H1 (cell line): ENCODE measurements around the gene FBXO30. TPM values are rescaled to one million over a fixed set of nuclear protein-coding genes. Genes with fewer than 3 reads are reported as not detected.

ENCODE experiments used
- CTCF ChIA-PET: fragments of 300-600 bp; sonication (Branson Sonifier 250); formaldehyde crosslinking; loops from one replicate; lab custom pipeline; 2021; ENCODE audit not compliant: partially characterized antibody; lab: Charles Lee
- POLR2A ChIA-PET: fragments of 300-600 bp; sonication (Branson Sonifier 250); formaldehyde crosslinking; loops from one replicate; lab custom pipeline; 2021; ENCODE audit warnings: inconsistent platforms; ENCODE audit not compliant: partially characterized antibody; lab: Charles Lee
- DNase-seq, 2 experiments: peaks; one replicate each; pipeline versions ENCODE4 v3.0.0 to v3.0.0-alpha.2; 2010 to 2022; ENCODE audit warnings: low spot score in 2 of 2, low read depth in 1 of 2, mixed read lengths in 1 of 2
- FAIRE-seq: peaks from 2 replicates; lab custom pipeline; 2011; peaks lifted over from hg19 to GRCh38; lab: Jason Lieb, UNC
- H2AFZ ChIP-seq: 2 replicates; pipeline ENCODE4 v1.8.1; 2012; ENCODE audit warnings: low read length, inconsistent platforms
- H2AK5ac ChIP-seq: 2 replicates; pipeline ENCODE4 v1.6.1; 2013; ENCODE audit warnings: low read depth, low read length
- H2BK120ac ChIP-seq: replicated peaks from 2 replicates; pipeline ENCODE3; 2013; ENCODE audit warnings: low read depth, low read length, inconsistent platforms
- H2BK12ac ChIP-seq: 2 replicates; pipeline ENCODE4 v1.6.1; 2013; ENCODE audit warnings: low read depth, low read length
- H2BK15ac ChIP-seq: 2 replicates; pipeline ENCODE4 v1.6.1; 2013; ENCODE audit warnings: low read length
- H2BK20ac ChIP-seq: 2 replicates; pipeline ENCODE4 v1.6.1; 2013; ENCODE audit warnings: low read length
- H2BK5ac ChIP-seq: 2 replicates; pipeline ENCODE4 v1.6.1; 2013; ENCODE audit warnings: low read depth, low read length
- H3K14ac ChIP-seq: 2 replicates; pipeline ENCODE4 v1.6.1; 2013; ENCODE audit warnings: inconsistent platforms; ENCODE audit not compliant: insufficient read length
- H3K18ac ChIP-seq: 2 replicates; pipeline ENCODE4 v1.6.1; 2013; ENCODE audit warnings: low read length; ENCODE audit errors: extremely low read depth
- H3K23ac ChIP-seq: 2 replicates; pipeline ENCODE4 v1.6.1; 2013; ENCODE audit warnings: inconsistent platforms; ENCODE audit not compliant: insufficient read length
- H3K23me2 ChIP-seq: 2 replicates; pipeline ENCODE4 v1.6.1; 2013; ENCODE audit warnings: low read depth, low read length
- H3K27ac ChIP-seq: 2 replicates; pipeline ENCODE4 v1.6.1; 2011; ENCODE audit warnings: low read depth, low read length, inconsistent platforms
- H3K27me3 ChIP-seq, 4 experiments: replicated peaks in 1 of 4; 1 replicate in 1 of 4; 2 replicates in 3 of 4; pipeline versions ENCODE4 v1.6.1 to v1.8.1; 2011 to 2013; ENCODE audit warnings: low read length in 3 of 4, mild to moderate bottlenecking in 3 of 4, inconsistent platforms in 2 of 4, mixed read lengths in 2 of 4, moderate library complexity in 1 of 4; ENCODE audit not compliant: control insufficient read depth in 3 of 4, insufficient read depth in 3 of 4; ENCODE audit errors: extremely low read depth in 1 of 4
- H3K36me3 ChIP-seq, 4 experiments: 2 replicates each; pipeline versions ENCODE4 v1.6.1 to v1.8.1; 2011 to 2013; ENCODE audit warnings: mild to moderate bottlenecking in 4 of 4, low read length in 3 of 4, moderate library complexity in 2 of 4, control low read depth in 1 of 4, inconsistent platforms in 1 of 4; ENCODE audit not compliant: insufficient read depth in 4 of 4, control insufficient read depth in 2 of 4
- H3K4ac ChIP-seq: replicated peaks from 2 replicates; pipeline ENCODE3; 2013; ENCODE audit warnings: low read length, low read depth, mixed read lengths, inconsistent platforms; ENCODE audit not compliant: insufficient read length
- H3K4me1 ChIP-seq, 4 experiments: replicated peaks in 1 of 4; 1 replicate in 1 of 4; 2 replicates in 3 of 4; pipeline versions ENCODE4 v1.6.1 to v1.8.1; 2011 to 2013; ENCODE audit warnings: low read length in 3 of 4, inconsistent platforms in 2 of 4, mixed read lengths in 1 of 4; ENCODE audit not compliant: insufficient read depth in 4 of 4, control insufficient read depth in 3 of 4
- H3K4me2 ChIP-seq, 2 experiments: 2 replicates each; pipeline versions ENCODE4 v1.6.1 to v1.8.1; 2011 to 2013; ENCODE audit warnings: low read depth in 2 of 2, low read length in 2 of 2, control low read depth in 1 of 2, inconsistent platforms in 1 of 2, mild to moderate bottlenecking in 1 of 2; ENCODE audit not compliant: insufficient read depth in 1 of 2
- H3K4me3 ChIP-seq, 4 experiments: fragments of 200-600, 300-600 bp in 1 of 4; sonication (generic), shearing (Covaris generic), sonication (Bioruptor Twin) in 1 of 4; 2 replicates each; pipeline versions ENCODE4 v1.5.1 to v1.8.1; 2011 to 2016; ENCODE audit warnings: low read length in 4 of 4, low read depth in 3 of 4, control low read depth in 2 of 4, inconsistent platforms in 2 of 4, mild to moderate bottlenecking in 2 of 4, mixed read lengths in 1 of 4, moderate library complexity in 1 of 4; ENCODE audit not compliant: insufficient read depth in 2 of 4; ENCODE audit errors: extremely low read depth in 1 of 4
- H3K56ac ChIP-seq: replicated peaks from 2 replicates; pipeline ENCODE3; 2013; ENCODE audit warnings: low read depth, mild to moderate bottlenecking, mixed read lengths, low read length, inconsistent platforms; ENCODE audit not compliant: insufficient read length
- H3K79me1 ChIP-seq: 2 replicates; pipeline ENCODE4 v1.6.1; 2013; ENCODE audit warnings: low read depth, low read length, control low read depth
- H3K79me2 ChIP-seq, 2 experiments: 2 replicates each; pipeline versions ENCODE4 v1.6.1 to v1.8.1; 2012 to 2013; ENCODE audit warnings: low read length in 2 of 2, mild to moderate bottlenecking in 2 of 2, inconsistent platforms in 1 of 2; ENCODE audit not compliant: insufficient read depth in 2 of 2, control insufficient read depth in 1 of 2
- H3K9ac ChIP-seq, 4 experiments: replicated peaks in 1 of 4; 1 replicate in 1 of 4; 2 replicates in 3 of 4; pipeline versions ENCODE4 v1.6.1 to v1.8.1; 2011 to 2013; ENCODE audit warnings: low read depth in 3 of 4, low read length in 3 of 4, control low read depth in 2 of 4, mild to moderate bottlenecking in 2 of 4, moderate library complexity in 2 of 4, inconsistent platforms in 1 of 4; ENCODE audit errors: extremely low read depth in 1 of 4
- H3K9me3 ChIP-seq, 2 experiments: 2 replicates each; pipeline versions ENCODE4 v1.6.1 to v1.8.1; 2012 to 2013; ENCODE audit warnings: mild to moderate bottlenecking in 2 of 2, moderate library complexity in 2 of 2, control low read depth in 1 of 2, inconsistent platforms in 1 of 2, low read depth in 1 of 2, low read length in 1 of 2, mixed read lengths in 1 of 2; ENCODE audit not compliant: insufficient read depth in 2 of 2
- H4K20me1 ChIP-seq, 2 experiments: replicated peaks in 1 of 2; 2 replicates each; pipeline versions ENCODE3 to v1.8.1; 2011 to 2013; ENCODE audit warnings: inconsistent platforms in 2 of 2, low read length in 2 of 2, mild to moderate bottlenecking in 1 of 2; ENCODE audit not compliant: insufficient read depth in 2 of 2, control insufficient read depth in 1 of 2
- H4K5ac ChIP-seq: 2 replicates; pipeline ENCODE4 v1.6.1; 2013; ENCODE audit warnings: low read length, low read depth, mixed read lengths, inconsistent platforms; ENCODE audit not compliant: insufficient read length
- H4K8ac ChIP-seq: 2 replicates; pipeline ENCODE4 v1.8.0; 2013; ENCODE audit warnings: mild to moderate bottlenecking, moderate library complexity, low read length, inconsistent platforms; ENCODE audit not compliant: insufficient read depth; ENCODE audit errors: extremely low read depth
- H4K91ac ChIP-seq: replicated peaks from 2 replicates; pipeline ENCODE3; 2013; ENCODE audit warnings: low read length, mixed read lengths, inconsistent platforms; ENCODE audit not compliant: insufficient read length
- CBX5 ChIP-seq: fragments of 300-800, 300-1000 bp; sonication (generic); IDR thresholded peaks from 2 replicates; pipeline ENCODE4 v1.7.1; 2016; ENCODE audit warnings: antibody characterized with exemption, low read length, low read depth
- GABPA ChIP-seq: IDR thresholded peaks from 2 replicates; pipeline ENCODE4 v1.6.1; 2011; ENCODE audit warnings: mild to moderate bottlenecking, low read length, moderate library complexity, borderline replicate concordance; ENCODE audit not compliant: insufficient read depth
- JUN ChIP-seq: IDR thresholded peaks from 2 replicates; pipeline ENCODE4 v1.6.1; 2011; ENCODE audit warnings: low read depth, mild to moderate bottlenecking, improper control_type of control experiment, low read length
- PHF8 ChIP-seq: fragments of 200-600 bp; sonication (generic); conservative IDR thresholded peaks from 2 replicates; pipeline ENCODE4 v1.7.1; 2012; ENCODE audit warnings: low read depth, mild to moderate bottlenecking, inconsistent platforms, low read length, moderate library complexity
- POLR2AphosphoS5 ChIP-seq: IDR thresholded peaks from 2 replicates; pipeline ENCODE4 v1.6.1; 2011; ENCODE audit warnings: low read depth, low read length
- SUZ12 ChIP-seq: fragments of 200-600 bp; sonication (generic); IDR thresholded peaks from 2 replicates; pipeline ENCODE4 v1.6.1; 2012; ENCODE audit warnings: mild to moderate bottlenecking, inconsistent platforms, low read length, moderate library complexity, mixed read lengths
- TAF1 ChIP-seq: IDR thresholded peaks from 2 replicates; pipeline ENCODE4 v1.6.1; 2011; ENCODE audit warnings: mild to moderate bottlenecking, low read depth, low read length
- WGBS, 2 experiments: shearing (Covaris generic) in 1 of 2; methylation state at CpG; one replicate each; pipeline versions ENCODE4 v1.1.6 to v1.1.7; 2013 to 2015; ENCODE audit warnings: low lambda C conversion rate in 2 of 2, mixed read lengths in 2 of 2, inconsistent platforms in 1 of 2, low coverage in 1 of 2, missing lambda C conversion rate in 1 of 2; ENCODE audit not compliant: insufficient replicate concordance in 2 of 2, insufficient coverage in 1 of 2, insufficient read length in 1 of 2; ENCODE audit errors: extremely low coverage in 1 of 2, missing lambda C conversion rate in 1 of 2; 5-methylcytosine and 5-hydroxymethylcytosine counted together
- polyA plus RNA-seq, 7 experiments: library from polyadenylated mRNA; depleted of rRNA in 3 of 7; stranded (reverse) in 5 of 7; unstranded in 2 of 7; fragments of >200 nt in 5 of 7; fragments of 200-250 nt in 2 of 7; gene quantifications; 1 replicate in 5 of 7; 2 replicates in 1 of 7; 4 replicates in 1 of 7; pipeline versions ENCODE4 v1.2.1 to v1.2.3, GENCODE V29; 2011 to 2013; ENCODE audit warnings: missing spikeins in 2 of 7, mixed read lengths in 2 of 7
- total RNA-seq: library from RNA; stranded (reverse); fragmentation: NEBNext Ultra II Directional; extraction: Animal tissue kit (Norgen Biotek cat#: 25700); gene quantifications from 2 replicates; pipeline ENCODE4 v1.2.1, GENCODE V29; 2021
- TF ChIP-seq, protein P1 (sequence below): IDR thresholded peaks from 2 replicates; pipeline ENCODE4 v1.6.1; 2011; ENCODE audit warnings: low read depth, mild to moderate bottlenecking, low read length; ENCODE audit not compliant: insufficient read depth
- TF ChIP-seq, protein P2 (sequence below), 3 experiments: IDR thresholded peaks; 1 replicate in 2 of 3; 2 replicates in 1 of 3; pipeline versions ENCODE4 v1.5.1 to v1.6.1; 2011; ENCODE audit warnings: low read length in 3 of 3, mild to moderate bottlenecking in 3 of 3, inconsistent platforms in 2 of 3, low read depth in 1 of 3, moderate library complexity in 1 of 3; ENCODE audit not compliant: insufficient read depth in 1 of 3; ENCODE audit errors: control extremely low read depth in 1 of 3
- TF ChIP-seq, protein P3 (sequence below): IDR thresholded peaks from 2 replicates; pipeline ENCODE4 v1.6.1; 2011; ENCODE audit warnings: low read length, improper control_type of control experiment

Gene FBXO30
- total and polyA plus RNA-seq, 2 of the 8 experiments (the other 6 are each of a cell fraction or from before 2014, with no cell fraction given), result 3.9 to 18.3 TPM

DNA sequence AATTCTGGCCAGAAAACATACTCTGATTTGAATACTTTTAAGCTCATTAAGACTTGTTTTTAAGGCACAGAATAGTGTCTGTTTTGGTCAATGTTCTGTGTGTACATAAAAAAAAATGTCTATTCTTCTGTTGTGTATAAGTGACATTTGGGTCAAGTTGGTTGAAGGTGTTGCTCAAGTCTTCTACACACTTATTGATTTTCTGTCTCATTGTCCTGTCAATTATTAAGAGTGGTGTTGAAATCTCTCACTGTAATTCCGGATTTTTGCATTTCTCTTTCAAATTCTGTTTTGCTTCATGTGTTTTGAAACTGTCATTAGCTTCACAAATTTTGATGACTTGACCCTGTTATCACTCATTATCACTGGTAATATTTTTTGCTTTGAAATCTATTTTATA lies 41.7 kb downstream of the FBXO30 start:
- POLR2A ChIA-PET, result no interaction called here
- Histone ChIP-seq H2BK15ac (no peak overlapping the region), H3K56ac (no peak overlapping the region), H2AK5ac (no peak overlapping the region), H3K36me3 (no peaks in the 10 kb centered on the region), H4K91ac (no peak overlapping the region), H3K79me1 (no peaks in the 10 kb centered on the region), H3K23ac (no peak overlapping the region), H2BK120ac (no peak overlapping the region), H2BK20ac (no peak overlapping the region), H3K79me2 (no peaks in the 10 kb centered on the region), H2BK12ac (no peak overlapping the region), H3K9me3 (no peaks in the 10 kb centered on the region), H3K18ac (no peak overlapping the region), H3K14ac (no peak overlapping the region), H2AFZ (no peak overlapping the region), H3K23me2 (no peaks in the 10 kb centered on the region), H3K27me3 (no peaks in the 10 kb centered on the region), H3K27ac (no peak overlapping the region), H2BK5ac (no peak overlapping the region), H3K9ac (no peak overlapping the region), H3K4me3 (no peak overlapping the region), H3K4me2 (no peak overlapping the region), H4K8ac (no peak overlapping the region), H3K4ac (no peak overlapping the region), H4K20me1 (no peaks in the 10 kb centered on the region), H3K4me1 (no peaks in the 10 kb centered on the region), H4K5ac (no peak overlapping the region)
- no peak for FAIRE-seq
- DNase-seq, result no peak
- WGBS, 2 experiments, result 81% methylated on average over 1 of the region's 1 CpG; no CpG with 5 or more reads in 1 of the 2 experiments
- CTCF ChIA-PET, result no interaction called here
- TF ChIP-seq, protein P1, sequence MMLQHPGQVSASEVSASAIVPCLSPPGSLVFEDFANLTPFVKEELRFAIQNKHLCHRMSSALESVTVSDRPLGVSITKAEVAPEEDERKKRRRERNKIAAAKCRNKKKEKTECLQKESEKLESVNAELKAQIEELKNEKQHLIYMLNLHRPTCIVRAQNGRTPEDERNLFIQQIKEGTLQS, result no peak
- TF ChIP-seq, protein P2, sequence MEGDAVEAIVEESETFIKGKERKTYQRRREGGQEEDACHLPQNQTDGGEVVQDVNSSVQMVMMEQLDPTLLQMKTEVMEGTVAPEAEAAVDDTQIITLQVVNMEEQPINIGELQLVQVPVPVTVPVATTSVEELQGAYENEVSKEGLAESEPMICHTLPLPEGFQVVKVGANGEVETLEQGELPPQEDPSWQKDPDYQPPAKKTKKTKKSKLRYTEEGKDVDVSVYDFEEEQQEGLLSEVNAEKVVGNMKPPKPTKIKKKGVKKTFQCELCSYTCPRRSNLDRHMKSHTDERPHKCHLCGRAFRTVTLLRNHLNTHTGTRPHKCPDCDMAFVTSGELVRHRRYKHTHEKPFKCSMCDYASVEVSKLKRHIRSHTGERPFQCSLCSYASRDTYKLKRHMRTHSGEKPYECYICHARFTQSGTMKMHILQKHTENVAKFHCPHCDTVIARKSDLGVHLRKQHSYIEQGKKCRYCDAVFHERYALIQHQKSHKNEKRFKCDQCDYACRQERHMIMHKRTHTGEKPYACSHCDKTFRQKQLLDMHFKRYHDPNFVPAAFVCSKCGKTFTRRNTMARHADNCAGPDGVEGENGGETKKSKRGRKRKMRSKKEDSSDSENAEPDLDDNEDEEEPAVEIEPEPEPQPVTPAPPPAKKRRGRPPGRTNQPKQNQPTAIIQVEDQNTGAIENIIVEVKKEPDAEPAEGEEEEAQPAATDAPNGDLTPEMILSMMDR (IDR thresholded peaks at IDR 0.05; ENCODE audit: control extremely low read depth in 1 of 3, insufficient read depth in 1 of 3, low read depth in 1 of 3, low read length in 3 of 3), result no peak
- no peak for TF ChIP-seq POLR2AphosphoS5
- TF ChIP-seq JUN, result no peak
- no peak for TF ChIP-seq TAF1
- TF ChIP-seq CBX5, result no peak
- TF ChIP-seq PHF8, result no peak
- TF ChIP-seq SUZ12, result no peak
- no peak for TF ChIP-seq GABPA
- TF ChIP-seq, protein P3, sequence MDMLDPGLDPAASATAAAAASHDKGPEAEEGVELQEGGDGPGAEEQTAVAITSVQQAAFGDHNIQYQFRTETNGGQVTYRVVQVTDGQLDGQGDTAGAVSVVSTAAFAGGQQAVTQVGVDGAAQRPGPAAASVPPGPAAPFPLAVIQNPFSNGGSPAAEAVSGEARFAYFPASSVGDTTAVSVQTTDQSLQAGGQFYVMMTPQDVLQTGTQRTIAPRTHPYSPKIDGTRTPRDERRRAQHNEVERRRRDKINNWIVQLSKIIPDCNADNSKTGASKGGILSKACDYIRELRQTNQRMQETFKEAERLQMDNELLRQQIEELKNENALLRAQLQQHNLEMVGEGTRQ, result no peak
